BE2C (cell line): ENCODE data around the gene EIF2D.
"Not testable (repeated sequence)": the region's sequence is repeated elsewhere in the genome, so short reads cannot be mapped to it uniquely, and the experiment has no call there.

ENCODE experiments used
- DNase-seq: peaks from one replicate; pipeline ENCODE4 v3.0.0-alpha.2; 2020
- H3K27me3 ChIP-seq: fragments of 250-450 bp; sonication (Bioruptor Pico); 2 replicates; pipeline ENCODE4 v1.5.1; 2020; ENCODE audit warnings: mild to moderate bottlenecking
- H3K36me3 ChIP-seq: fragments of 250-450 bp; sonication (Bioruptor Pico); 2 replicates; pipeline ENCODE4 v1.5.1; 2020; ENCODE audit warnings: mild to moderate bottlenecking
- H3K4me1 ChIP-seq: fragments of 250-450 bp; sonication (Bioruptor Pico); 2 replicates; pipeline ENCODE4 v1.5.1; 2020
- H3K4me3 ChIP-seq: 2 replicates; pipeline ENCODE4 v1.5.1; 2011; ENCODE audit warnings: low read depth, low read length
- H3K9me3 ChIP-seq: fragments of 250-450 bp; sonication (Bioruptor Pico); 2 replicates; pipeline ENCODE4 v1.5.1; 2020
- TF ChIP-seq, protein P1 (sequence below): IDR thresholded peaks from 2 replicates; pipeline ENCODE4 v1.5.1; 2012; ENCODE audit warnings: mild to moderate bottlenecking, low read depth, low read length

EIF2D gene

GRCh38 chr1:206582537-206582936 lies 29.7 kb downstream of the EIF2D start:
- no peaks in the 10 kb centered on the region for H3K9me3 ChIP-seq
- H3K27me3 ChIP-seq: no peaks in the 10 kb centered on the region
- no peaks in the 10 kb centered on the region for H3K4me1 ChIP-seq
- TF ChIP-seq, protein P1, sequence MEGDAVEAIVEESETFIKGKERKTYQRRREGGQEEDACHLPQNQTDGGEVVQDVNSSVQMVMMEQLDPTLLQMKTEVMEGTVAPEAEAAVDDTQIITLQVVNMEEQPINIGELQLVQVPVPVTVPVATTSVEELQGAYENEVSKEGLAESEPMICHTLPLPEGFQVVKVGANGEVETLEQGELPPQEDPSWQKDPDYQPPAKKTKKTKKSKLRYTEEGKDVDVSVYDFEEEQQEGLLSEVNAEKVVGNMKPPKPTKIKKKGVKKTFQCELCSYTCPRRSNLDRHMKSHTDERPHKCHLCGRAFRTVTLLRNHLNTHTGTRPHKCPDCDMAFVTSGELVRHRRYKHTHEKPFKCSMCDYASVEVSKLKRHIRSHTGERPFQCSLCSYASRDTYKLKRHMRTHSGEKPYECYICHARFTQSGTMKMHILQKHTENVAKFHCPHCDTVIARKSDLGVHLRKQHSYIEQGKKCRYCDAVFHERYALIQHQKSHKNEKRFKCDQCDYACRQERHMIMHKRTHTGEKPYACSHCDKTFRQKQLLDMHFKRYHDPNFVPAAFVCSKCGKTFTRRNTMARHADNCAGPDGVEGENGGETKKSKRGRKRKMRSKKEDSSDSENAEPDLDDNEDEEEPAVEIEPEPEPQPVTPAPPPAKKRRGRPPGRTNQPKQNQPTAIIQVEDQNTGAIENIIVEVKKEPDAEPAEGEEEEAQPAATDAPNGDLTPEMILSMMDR: no peak
- DNase-seq: no peak
- no peaks in the 10 kb centered on the region for H3K36me3 ChIP-seq
- H3K4me3 ChIP-seq: no peak overlapping the region

DNA sequence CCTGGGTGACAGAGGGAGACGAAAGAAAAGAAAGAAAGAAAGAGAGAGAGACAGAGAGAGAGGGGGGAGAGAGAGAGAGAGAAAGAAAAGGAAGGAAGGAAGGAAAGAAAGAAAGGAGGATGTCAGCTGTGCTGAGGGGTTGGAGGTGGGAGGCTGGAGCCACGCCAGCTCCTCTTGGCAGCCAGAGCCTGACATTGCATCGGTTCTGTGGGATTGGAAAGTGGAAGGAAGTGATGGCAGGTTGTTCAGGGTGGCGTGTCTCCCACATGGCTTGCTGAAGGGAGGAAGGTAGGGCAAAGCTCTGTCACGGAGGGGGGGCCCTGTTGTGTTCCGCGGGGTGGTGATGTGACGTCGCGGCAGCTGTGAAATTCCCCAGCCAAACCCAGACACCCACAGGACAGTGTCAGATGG lies 30.7 kb downstream of the EIF2D start:
- no peaks in the 10 kb centered on the region for H3K27me3 ChIP-seq
- no peak overlapping the region for H3K4me3 ChIP-seq
- H3K4me1 ChIP-seq: no peaks in the 10 kb centered on the region
- DNase-seq: no peak
- H3K36me3 ChIP-seq: no peaks in the 10 kb centered on the region
- no peaks in the 10 kb centered on the region for H3K9me3 ChIP-seq
- TF ChIP-seq, protein P1: no peak

- H3K4me1 ChIP-seq, H3K36me3 ChIP-seq, H3K27me3 ChIP-seq, DNase-seq, H3K4me3 ChIP-seq, H3K9me3 ChIP-seq: not testable (repeated sequence)
Observed at GRCh38 chr1:206581114-206581497, 31.2 kb downstream of the EIF2D start.

DNA sequence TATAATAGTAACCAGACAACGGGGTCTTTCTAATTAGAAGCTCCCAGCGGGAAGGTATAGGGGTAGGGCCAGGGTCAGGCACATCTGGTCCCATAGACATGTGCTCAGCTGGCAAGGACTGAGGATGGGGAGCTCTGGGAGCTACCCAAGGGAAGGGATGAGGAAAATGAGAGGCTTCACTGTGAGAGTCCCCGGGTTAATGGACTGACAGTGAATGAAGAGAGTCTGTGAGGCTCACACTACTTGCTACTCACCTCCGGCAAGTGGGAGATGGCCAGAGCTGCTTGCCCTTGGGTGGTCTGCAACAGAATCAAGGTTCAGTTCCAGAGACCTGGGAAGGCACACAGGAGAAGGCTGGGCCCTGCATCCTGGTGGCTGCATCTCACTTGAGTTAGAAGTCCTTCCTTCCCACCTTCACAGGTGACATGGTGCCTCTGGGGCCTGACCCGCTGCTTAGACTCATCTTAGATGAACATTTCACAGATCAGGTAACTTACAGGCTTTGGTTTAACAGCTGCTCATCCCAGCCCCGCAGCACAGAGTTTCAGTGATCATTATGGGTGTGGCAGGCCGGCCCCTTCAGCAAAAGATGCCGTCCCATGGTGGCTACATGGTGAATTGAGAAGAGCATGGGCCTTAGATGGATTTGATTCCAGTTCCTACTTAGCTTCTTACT lies 31.7 kb downstream of the EIF2D start:
- Histone ChIP-seq H3K4me1 (no peaks in the 10 kb centered on the region), H3K4me3 (no peak overlapping the region), H3K36me3 (no peaks in the 10 kb centered on the region), H3K27me3 (no peaks in the 10 kb centered on the region), H3K9me3 (no peaks in the 10 kb centered on the region)
- TF ChIP-seq, protein P1: no peak
- DNase-seq: no peak

DNA sequence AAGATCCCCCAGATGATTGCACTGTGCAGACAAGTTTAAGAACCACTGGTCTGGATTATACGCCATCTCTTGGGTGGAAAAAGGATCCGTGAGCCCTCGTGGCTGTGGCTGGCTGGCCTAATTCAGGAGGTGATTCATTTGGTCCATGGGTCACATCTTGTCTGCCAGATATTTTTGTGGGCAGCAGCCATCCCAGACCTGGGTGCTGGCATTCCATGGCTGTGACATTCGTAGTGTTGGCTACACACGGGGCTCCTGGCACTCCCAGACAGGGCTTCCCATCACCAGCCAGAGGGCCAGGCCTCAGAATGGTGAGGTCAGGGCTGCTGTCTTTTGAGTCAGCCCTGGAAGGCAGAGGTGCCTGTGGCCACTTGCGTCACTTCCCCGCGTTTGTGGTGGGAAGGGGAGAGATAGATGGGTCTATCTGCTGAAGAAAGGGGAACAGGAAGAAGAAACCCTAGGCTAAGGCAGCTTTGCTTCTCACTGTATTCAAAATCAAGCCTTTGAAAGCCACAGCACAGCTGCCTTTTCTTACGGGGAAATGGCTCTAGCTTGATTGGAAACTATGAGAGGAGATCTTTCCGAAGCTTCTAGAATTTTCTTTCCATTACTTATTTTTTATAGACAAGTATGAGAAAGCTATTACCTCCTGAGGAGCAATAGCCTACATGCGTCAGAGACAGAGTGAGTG lies 32.4 kb downstream of the EIF2D start:
- Histone ChIP-seq H3K4me1 (no peaks in the 10 kb centered on the region), H3K36me3 (no peaks in the 10 kb centered on the region), H3K4me3 (no peak overlapping the region), H3K9me3 (no peaks in the 10 kb centered on the region), H3K27me3 (no peaks in the 10 kb centered on the region)
- DNase-seq: no peak
- TF ChIP-seq, protein P1: no peak

DNA sequence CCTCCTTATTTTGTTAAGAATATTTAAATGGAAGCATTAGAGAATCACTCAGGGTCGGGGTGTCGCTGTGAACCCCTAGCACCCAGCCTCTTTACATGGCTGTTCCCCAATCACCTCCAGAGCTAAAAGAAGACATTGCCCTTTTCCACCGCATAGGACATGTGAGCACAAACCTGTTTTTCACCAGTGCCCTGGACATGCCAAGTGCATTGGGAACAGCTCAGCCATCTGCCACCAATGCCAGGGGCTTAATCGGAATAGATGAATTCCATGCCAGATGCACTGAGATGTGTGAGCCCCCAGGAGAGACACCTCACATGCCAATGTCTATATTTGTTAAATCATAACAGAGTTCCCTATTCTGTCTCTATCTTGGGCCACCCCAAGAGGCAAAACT lies 33.3 kb downstream of the EIF2D start:
- H3K9me3 ChIP-seq: no peaks in the 10 kb centered on the region
- H3K36me3 ChIP-seq: no peaks in the 10 kb centered on the region
- no peak overlapping the region for H3K4me3 ChIP-seq
- H3K27me3 ChIP-seq: no peaks in the 10 kb centered on the region
- no peaks in the 10 kb centered on the region for H3K4me1 ChIP-seq
- TF ChIP-seq, protein P1: no peak
- no peak for DNase-seq
